GM23338 (cell line): ENCODE measurements around the gene OPRL1. TPM values are rescaled to one million over a fixed set of nuclear protein-coding genes. Genes with fewer than 3 reads are reported as not detected.

Experiments used
- ATAC-seq: fragments of 200-7000 bp; cut with Tn5 transposase; 3 replicates; pipeline ENCODE4 v1.9.1; 2020
- DNase-seq: peaks from one replicate; pipeline ENCODE4 v3.0.0-alpha.2; 2015; ENCODE audit warnings: low spot score
- H2AFZ ChIP-seq: fragments of 200-600 bp; sonication (generic); 2 replicates; pipeline ENCODE4 v1.8.0; 2016; ENCODE audit warnings: antibody characterized with exemption, mild to moderate bottlenecking, moderate library complexity
- H3F3A ChIP-seq: fragments of 200-600 bp; sonication (generic); replicated peaks from 2 replicates; pipeline ENCODE4 v1.8.0; 2017; ENCODE audit warnings: antibody characterized with exemption, mixed run types, low read depth
- H3K27ac ChIP-seq: fragments of 200-600 bp; sonication (generic); 2 replicates; pipeline ENCODE4 v1.6.1; 2016; ENCODE audit warnings: low read depth
- H3K27me3 ChIP-seq: fragments of 200-600 bp; sonication (generic); 2 replicates; pipeline ENCODE4 v1.8.0; 2016; ENCODE audit warnings: mild to moderate bottlenecking, mixed run types, moderate library complexity; ENCODE audit not compliant: insufficient read depth
- H3K36me3 ChIP-seq: fragments of 200-600 bp; sonication (generic); 2 replicates; pipeline ENCODE4 v1.8.0; 2016; ENCODE audit warnings: mild to moderate bottlenecking; ENCODE audit not compliant: insufficient read depth
- H3K4me1 ChIP-seq: fragments of 200-600 bp; sonication (generic); 2 replicates; pipeline ENCODE4 v1.8.0; 2016; ENCODE audit warnings: mild to moderate bottlenecking, moderate library complexity; ENCODE audit not compliant: insufficient read depth
- H3K4me2 ChIP-seq: fragments of 200-600 bp; sonication (generic); 2 replicates; pipeline ENCODE4 v1.7.1; 2017; ENCODE audit warnings: mixed run types
- H3K4me3 ChIP-seq: fragments of 200-600 bp; sonication (generic); 2 replicates; pipeline ENCODE4 v1.6.1; 2016; ENCODE audit warnings: mixed run types
- H3K79me2 ChIP-seq: fragments of 200-600 bp; sonication (generic); replicated peaks from 2 replicates; pipeline ENCODE4 v1.8.0; 2017; ENCODE audit warnings: mild to moderate bottlenecking; ENCODE audit not compliant: insufficient read depth
- H3K9me2 ChIP-seq: fragments of 200-600 bp; sonication (generic); 2 replicates; pipeline ENCODE4 v1.8.0; 2017; ENCODE audit not compliant: insufficient read depth
- H4K20me1 ChIP-seq: fragments of 200-600 bp; sonication (generic); replicated peaks from 2 replicates; pipeline ENCODE4 v1.8.0; 2017; ENCODE audit warnings: mild to moderate bottlenecking; ENCODE audit not compliant: insufficient read depth
- H3K27ac Mint-ChIP-seq: 2 replicates; pipeline ENCODE4 v1.8.0; 2020; ENCODE audit warnings: inconsistent platforms, mild to moderate bottlenecking, moderate library complexity, mixed read lengths
- H3K27me3 Mint-ChIP-seq: 3 replicates; pipeline ENCODE4 v1.8.0; 2022; ENCODE audit warnings: low read depth, mild to moderate bottlenecking, moderate library complexity, mixed read lengths, inconsistent platforms; ENCODE audit not compliant: insufficient read depth, poor library complexity
- H3K36me3 Mint-ChIP-seq: 3 replicates; pipeline ENCODE4 v1.8.0; 2021; ENCODE audit warnings: low read depth, mild to moderate bottlenecking, inconsistent platforms, moderate library complexity, mixed read lengths
- H3K4me1 Mint-ChIP-seq: 3 replicates; pipeline ENCODE4 v1.8.0; 2020; ENCODE audit warnings: mild to moderate bottlenecking, inconsistent platforms, mixed read lengths
- H3K4me3 Mint-ChIP-seq: 3 replicates; pipeline ENCODE4 v1.8.0; 2021; ENCODE audit warnings: moderate library complexity, mild to moderate bottlenecking, inconsistent platforms, mixed read lengths
- H3K9me3 Mint-ChIP-seq: 3 replicates; pipeline ENCODE4 v1.8.0; 2020; ENCODE audit warnings: moderate library complexity, mild to moderate bottlenecking, inconsistent platforms, mixed read lengths
- CREB1 ChIP-seq: fragments of 250-450 bp; sonication (Bioruptor Pico); IDR thresholded peaks from 2 replicates; pipeline ENCODE4 v1.5.0; 2020; ENCODE audit warnings: low read depth, mild to moderate bottlenecking, moderate library complexity
- CTCF ChIP-seq, 2 experiments: fragments of 200-600 bp in 1 of 2; sonication (generic) in 1 of 2; conservative IDR thresholded peaks; 2 replicates each; pipeline versions ENCODE4 v1.5.1 to v1.6.1; 2016 to 2017; ENCODE audit warnings: antibody characterized with exemption in 2 of 2, low read depth in 2 of 2, mild to moderate bottlenecking in 2 of 2, moderate library complexity in 1 of 2
- ETS1 ChIP-seq: IDR thresholded peaks from 2 replicates; pipeline ENCODE4 v1.6.1; 2016; ENCODE audit warnings: antibody characterized with exemption
- EZH2 ChIP-seq: fragments of 200-600 bp; sonication (generic); IDR thresholded peaks from one replicate; pipeline ENCODE4 v1.8.0; 2017; ENCODE audit warnings: antibody characterized with exemption, mild to moderate bottlenecking, low read depth; ENCODE audit not compliant: unreplicated experiment
- EZH2phosphoT487 ChIP-seq: fragments of 200-600 bp; sonication (generic); IDR thresholded peaks from one replicate; pipeline ENCODE4 v1.8.1; 2018; ENCODE audit warnings: antibody characterized with exemption; ENCODE audit not compliant: unreplicated experiment
- JUNB ChIP-seq: IDR thresholded peaks from one replicate; pipeline ENCODE4 v1.6.1; 2016; ENCODE audit warnings: antibody characterized with exemption; ENCODE audit not compliant: unreplicated experiment
- NANOG ChIP-seq: IDR thresholded peaks from 2 replicates; pipeline ENCODE4 v1.6.1; 2016; ENCODE audit warnings: antibody characterized with exemption, borderline replicate concordance
- POLR2AphosphoS5 ChIP-seq: IDR thresholded peaks from 2 replicates; pipeline ENCODE4 v1.6.1; 2016; ENCODE audit warnings: antibody characterized with exemption, low read depth
- REST ChIP-seq: IDR thresholded peaks from one replicate; pipeline ENCODE4 v1.6.1; 2018; ENCODE audit warnings: antibody characterized with exemption; ENCODE audit not compliant: unreplicated experiment
- STAT1 ChIP-seq: IDR thresholded peaks from one replicate; pipeline ENCODE4 v1.6.1; 2016; ENCODE audit warnings: antibody characterized with exemption; ENCODE audit not compliant: unreplicated experiment
- ZNF114 ChIP-seq: fragments of 250-450 bp; sonication (Bioruptor Pico); IDR thresholded peaks from 2 replicates; pipeline ENCODE4 v1.5.0; 2020; ENCODE audit warnings: mild to moderate bottlenecking, moderate library complexity
- ZNF331 ChIP-seq: fragments of 250-450 bp; sonication (Bioruptor Pico); IDR thresholded peaks from 2 replicates; pipeline ENCODE4 v1.5.0; 2020; ENCODE audit warnings: low read depth, mild to moderate bottlenecking, moderate library complexity
- ZNF462 ChIP-seq: fragments of 250-450 bp; sonication (Bioruptor Pico); IDR thresholded peaks from 2 replicates; pipeline ENCODE4 v1.5.0; 2020; ENCODE audit warnings: mild to moderate bottlenecking, moderate library complexity
- polyA plus RNA-seq: library from polyadenylated mRNA; unstranded; fragments of >200 nt; fragmentation: Nextera tagmentation; extraction: Ambion mirVana; gene quantifications from 2 replicates; pipeline ENCODE4 v1.2.1, GENCODE V29; 2016
- total RNA-seq: library from RNA; depleted of rRNA; stranded (reverse); fragments of >200 nt; shearing (Covaris generic); gene quantifications from 2 replicates; pipeline ENCODE4 v1.2.3, GENCODE V29; 2014

Gene OPRL1
- total and polyA plus RNA-seq, 2 experiments from 2014 or later, result 0.27 to 1.1 TPM

- H3K36me3 Mint-ChIP-seq, result peaks cover 12% of the 10 kb centered on the region; the same call in 2 of the 3 replicates
- no peak overlapping the region for H3K27ac Mint-ChIP-seq
- Histone ChIP-seq H3K4me1 (0 out of 2 replicates have a peak, but pooled peaks cover 3% of the 10 kb centered on the region), H3K9me2 (no peaks in the 10 kb centered on the region), H3K4me2 (no peak overlapping the region), H3K79me2 (no peaks in the 10 kb centered on the region), H3K27me3 (no peaks in the 10 kb centered on the region), H3K27ac (no peak overlapping the region), H4K20me1 (no peaks in the 10 kb centered on the region), H3K4me3 (no peak overlapping the region), H2AFZ (no peak overlapping the region), H3F3A (0 out of 2 replicates have a peak, but pooled peaks cover 3% of the 10 kb centered on the region), H3K36me3 (no peaks in the 10 kb centered on the region)
- TF ChIP-seq EZH2phosphoT487, result no peak
- TF ChIP-seq REST, result no peak
- no peak for TF ChIP-seq ZNF462
- no peak for TF ChIP-seq JUNB
- no peak for TF ChIP-seq ZNF114 (CRISPR knock-in tag)
- no peak for TF ChIP-seq STAT1
- TF ChIP-seq ZNF331 (CRISPR knock-in tag), result no peak
- no peak for TF ChIP-seq CREB1 (CRISPR knock-in tag)
- no peak for TF ChIP-seq POLR2AphosphoS5
- TF ChIP-seq NANOG, result no peak
- no peak for TF ChIP-seq EZH2
- no peak for TF ChIP-seq ETS1
- TF ChIP-seq CTCF (conservative IDR thresholded peaks at IDR 0.05; ENCODE audit: low read depth in 2 of 2), result no peak
- DNase-seq (no peak), ATAC-seq (no peak)
- H3K9me3 Mint-ChIP-seq, result peaks cover 25% of the 10 kb centered on the region
- no peak overlapping the region for H3K4me3 Mint-ChIP-seq
- peaks cover 16% of the 10 kb centered on the region for H3K4me1 Mint-ChIP-seq
- H3K27me3 Mint-ChIP-seq, result peaks cover 18% of the 10 kb centered on the region
These were observed 62.7 kb downstream of the OPRL1 start for GRCh38 chr20:64142590-64142989.
